Left cardiac atrium (tissue), 4 donors: ENCODE results near the gene SPACA9. TPM values are rescaled to one million over a fixed set of nuclear protein-coding genes. Genes with fewer than 3 reads are reported as not detected.

Source experiments
- ATAC-seq, 2 donors: fragments of 200-7000 bp; cut with Tn5 transposase; one replicate each; pipeline ENCODE4 v1.9.1; 2020; ENCODE audit warnings: mild to moderate bottlenecking in 2 of 2, moderate library complexity in 2 of 2
- DNase-seq: peaks from one replicate; pipeline ENCODE4 v3.0.0-alpha.2; 2020
- intact Hi-C, 2 donors: fragments of 100-400 bp; cut with DNase I; formaldehyde crosslinking; loops; one replicate each; pipeline versions ENCODE4 v1.14.1 to v1.15.1; 2022 to 2023
- long read RNA-seq: library from polyadenylated mRNA; unstranded; transcript quantifications from one replicate; pipeline ENCODE4 v2.0.0, GENCODE V29; 2021
- total RNA-seq, 2 donors: library from RNA; stranded (reverse); fragmentation: NEBNext Ultra II Directional; extraction: Animal tissue kit (Norgen Biotek cat#: 25700); gene quantifications; one replicate each; pipeline ENCODE4 v1.2.1, GENCODE V29; 2021
- donor health status: DM: no; HTN: yes; CAD: no.
- donor health status: DM: no; HTN: yes; CAD: no; lungs with severe emphysema.
- donor health status: DM: yes; HTN: yes; CAD: no.
- donor health status: Dilated cardiomyopathy.

Gene SPACA9
- total RNA-seq = 1 to 10 TPM; 5.4 to 6.5 TPM
- long read RNA-seq, partial matches to known transcripts = 1 of 7 reads
- long read RNA-seq, other reads (novel, unspliced or antisense) = 2 of 7 reads

DNA sequence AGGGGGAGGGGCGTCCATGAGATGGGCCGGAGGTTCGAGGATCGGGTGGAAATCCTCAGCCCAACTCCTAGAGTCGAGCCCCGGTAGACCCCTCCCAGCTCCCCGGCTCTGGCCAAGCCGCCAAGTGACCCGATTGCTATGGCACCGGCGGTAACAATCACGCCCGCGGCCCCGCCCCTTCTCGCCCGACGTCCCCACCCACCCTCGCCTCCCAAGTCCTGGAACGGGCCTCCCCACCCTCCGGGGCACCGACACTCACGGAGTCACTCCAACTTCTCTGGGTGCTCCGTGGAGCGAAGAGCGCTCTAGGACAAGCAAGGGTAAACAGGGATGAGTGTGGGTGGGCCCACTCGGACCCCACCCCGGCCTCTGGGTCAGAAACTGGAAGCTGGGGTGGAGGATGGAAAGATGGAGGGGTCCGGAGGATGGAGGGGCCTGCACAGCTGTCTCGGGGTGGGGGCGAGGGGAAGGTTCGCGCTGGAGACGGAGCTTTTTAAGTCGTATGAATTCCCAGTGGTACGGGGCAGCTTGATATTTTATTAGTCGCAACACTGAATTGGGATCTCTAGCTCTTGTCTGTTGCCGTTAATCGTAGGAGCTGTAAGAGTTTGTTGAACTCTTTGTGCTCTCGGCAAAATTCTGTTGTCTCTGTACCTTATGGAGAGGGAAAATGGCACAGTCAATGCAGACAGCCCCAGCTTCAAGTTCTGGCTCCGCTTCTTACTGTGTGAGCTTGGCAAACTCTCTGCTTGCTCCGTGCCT is at the start of gene SPACA9:
TSS of gene SPACA9 (plus strand) at position 204 of the 762 bp plus-strand sequence. CDS start 5,050 bp downstream, outside the sequence.
- ATAC-seq = peak; percentile 86 to 92
- intact Hi-C loops = no loop called here
- peak; percentile 83 for DNase-seq

GRCh38 chr9:132832171-132832881 is 46.4 kb upstream of the SPACA9 start:
- ATAC-seq (no peak), DNase-seq (no peak)
- intact Hi-C loops = no loop called here

- DNase-seq (no peak), ATAC-seq (no peak)
- intact Hi-C loops = no loop called here
Measured at GRCh38 chr9:132833550-132834121, 45.1 kb upstream of the SPACA9 start.

DNA sequence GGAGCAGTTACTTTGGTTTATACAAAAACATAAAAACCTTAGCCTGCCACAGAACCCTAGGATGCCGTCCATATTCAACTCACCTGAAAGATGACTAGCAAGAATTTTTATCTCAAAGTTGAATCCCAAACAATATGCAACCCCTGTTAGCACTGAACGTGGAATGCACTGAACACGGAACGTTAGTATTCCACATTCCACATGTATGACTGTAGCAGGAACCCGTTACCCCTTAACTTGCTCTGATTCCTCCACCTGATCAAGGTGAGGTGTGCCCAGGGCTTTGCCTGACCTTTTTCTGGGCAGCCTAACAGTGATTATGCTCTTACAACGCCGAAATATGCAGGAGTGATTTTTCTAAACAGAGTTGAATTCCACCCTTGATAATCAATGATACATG is 44.4 kb upstream of the SPACA9 start:
- no peak for DNase-seq
- no peak for ATAC-seq
- intact Hi-C loops = no loop called here

GRCh38 chr9:132837501-132838286 is 41.0 kb upstream of the SPACA9 start:
- no peak for ATAC-seq
- intact Hi-C loops = no loop called here
- DNase-seq = no peak

DNA sequence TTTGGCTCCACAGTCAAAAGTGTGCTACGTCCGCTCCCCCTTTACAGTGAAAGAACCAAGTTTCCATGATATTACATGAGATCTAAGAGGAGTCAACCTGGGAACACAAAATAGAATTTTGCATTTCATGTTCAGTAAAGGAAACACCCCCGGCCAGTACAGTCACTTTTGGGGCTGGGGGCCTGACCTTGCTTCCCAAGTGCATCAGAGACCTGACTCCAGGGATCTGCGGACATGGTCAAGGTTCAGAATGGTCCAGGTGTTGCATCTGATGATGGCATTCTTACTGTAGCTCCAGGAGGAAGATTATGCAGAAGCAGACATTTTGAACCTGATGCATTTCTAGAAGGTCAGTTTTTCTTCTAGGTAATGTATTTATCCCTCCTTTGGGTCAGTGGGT is 40.4 kb upstream of the SPACA9 start:
- intact Hi-C loops = no loop called here
- DNase-seq (no peak), ATAC-seq (no peak)

- intact Hi-C loops = no loop called here
- DNase-seq = no peak
- peak; percentile 31 to 71 for ATAC-seq
Measured at GRCh38 chr9:132840980-132841379, 37.7 kb upstream of the SPACA9 start.

DNA sequence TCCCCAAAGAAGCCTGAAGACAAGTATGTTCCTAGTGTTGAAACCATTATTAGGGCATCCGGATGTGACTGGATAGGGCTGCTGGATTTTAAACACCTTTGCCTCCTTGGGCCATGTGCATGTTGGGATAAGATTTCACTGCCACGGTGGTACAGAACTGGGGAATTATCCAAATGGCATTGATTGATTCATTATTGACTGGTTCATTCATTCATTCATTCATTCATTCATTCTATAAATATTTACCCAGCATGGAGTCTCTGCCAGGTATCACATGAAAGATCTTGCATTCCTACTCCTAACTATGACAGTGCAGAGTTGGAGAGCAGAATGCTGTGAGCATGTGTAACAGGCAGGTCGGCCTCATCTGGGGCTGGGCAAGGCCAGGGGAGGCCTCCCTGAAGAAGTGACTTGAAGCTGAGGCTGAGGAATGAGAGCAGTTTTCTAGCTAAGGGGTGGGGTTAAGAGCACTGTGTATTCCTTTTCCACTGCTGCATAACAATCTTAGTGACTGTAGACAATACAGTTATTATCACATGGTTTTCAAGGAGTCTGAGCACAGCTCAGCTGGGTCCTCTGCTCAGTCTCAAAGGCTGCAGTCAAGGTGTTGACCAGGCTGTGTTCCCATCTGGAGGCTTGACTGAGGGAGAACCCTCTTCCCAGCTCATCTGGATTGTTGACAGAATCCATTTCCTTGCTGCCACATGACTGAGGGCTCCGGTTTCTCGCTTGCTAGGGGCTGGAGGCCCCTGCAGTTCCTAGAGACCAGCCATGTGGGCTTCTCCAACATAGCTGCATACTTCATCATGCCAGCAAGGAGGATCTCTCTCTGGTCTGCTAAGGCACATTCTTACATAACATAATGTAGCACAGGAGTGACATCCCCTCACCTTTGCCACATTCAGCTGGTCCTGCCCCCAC is 36.3 kb upstream of the SPACA9 start:
- DNase-seq = no peak
- intact Hi-C loops = no loop called here
- no peak for ATAC-seq

DNA sequence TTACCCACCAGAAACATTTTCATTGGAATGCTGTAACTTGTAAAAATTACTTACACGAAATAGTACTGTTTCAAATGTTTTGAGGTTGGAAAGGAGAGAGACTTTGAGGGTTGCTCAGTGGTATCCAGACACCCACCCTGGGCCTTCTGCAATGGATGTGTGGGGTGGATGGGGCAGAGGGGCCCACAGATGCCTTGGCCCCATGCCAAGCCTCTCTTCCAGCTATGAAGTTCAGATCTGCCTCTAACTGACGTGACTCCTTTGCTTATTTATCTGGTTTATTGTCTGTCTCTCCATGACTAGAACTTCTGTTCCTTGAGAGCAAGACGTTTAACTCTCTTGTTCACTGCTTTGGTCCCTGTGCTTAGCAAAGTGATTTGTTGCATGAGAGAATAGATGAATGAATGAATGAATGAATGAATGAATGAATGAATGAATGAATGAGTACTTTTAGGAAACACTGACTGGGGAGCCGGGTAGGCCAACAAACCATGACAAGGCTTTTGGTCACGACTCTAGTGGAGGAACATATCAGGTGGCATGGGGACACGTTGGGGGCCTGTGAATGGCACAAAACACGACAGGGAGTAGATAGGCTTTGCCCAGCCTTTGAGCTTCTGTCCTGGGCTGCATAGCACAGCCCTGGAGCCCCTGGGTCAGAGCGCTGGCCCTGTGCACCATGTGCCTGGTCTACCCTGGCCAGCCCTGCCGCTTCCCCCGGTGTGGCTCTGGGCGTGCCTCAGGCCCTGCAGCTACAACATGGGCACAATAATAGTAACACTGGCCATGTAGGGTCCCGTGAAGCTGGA is 32.4 kb upstream of the SPACA9 start:
- intact Hi-C loops = no loop called here
- ATAC-seq = no peak
- no peak for DNase-seq

DNA sequence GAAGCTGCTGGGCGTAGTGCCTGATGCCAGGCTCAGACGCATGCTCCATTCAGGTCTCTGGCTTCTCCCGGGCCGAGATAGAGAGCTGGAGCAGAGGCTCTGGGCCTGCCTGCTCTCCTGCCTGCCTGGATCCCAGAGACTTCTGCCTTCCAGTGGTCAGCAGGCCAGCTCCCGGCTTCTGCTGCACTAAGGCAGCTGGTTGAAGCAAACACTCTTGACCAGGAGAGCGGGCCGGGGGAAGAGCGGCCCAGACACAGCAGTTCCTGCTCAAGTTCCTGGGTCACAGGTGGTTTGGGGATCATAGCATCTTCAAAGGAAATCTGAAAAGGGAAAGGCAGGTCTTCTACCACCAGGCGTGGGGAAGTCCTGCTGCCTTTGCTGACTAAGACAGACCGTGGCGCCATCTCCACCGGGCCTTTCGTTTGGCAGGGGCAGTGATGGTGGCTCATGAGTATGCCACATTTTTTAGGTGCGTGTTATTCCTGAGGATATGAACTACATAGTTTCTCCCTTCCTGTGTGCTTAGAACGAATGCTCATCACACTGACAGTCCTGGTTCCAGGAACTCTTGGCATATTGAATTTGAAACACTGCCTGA is 31.7 kb upstream of the SPACA9 start:
- DNase-seq (no peak), ATAC-seq (no peak)
- intact Hi-C loops = no loop called here

DNA sequence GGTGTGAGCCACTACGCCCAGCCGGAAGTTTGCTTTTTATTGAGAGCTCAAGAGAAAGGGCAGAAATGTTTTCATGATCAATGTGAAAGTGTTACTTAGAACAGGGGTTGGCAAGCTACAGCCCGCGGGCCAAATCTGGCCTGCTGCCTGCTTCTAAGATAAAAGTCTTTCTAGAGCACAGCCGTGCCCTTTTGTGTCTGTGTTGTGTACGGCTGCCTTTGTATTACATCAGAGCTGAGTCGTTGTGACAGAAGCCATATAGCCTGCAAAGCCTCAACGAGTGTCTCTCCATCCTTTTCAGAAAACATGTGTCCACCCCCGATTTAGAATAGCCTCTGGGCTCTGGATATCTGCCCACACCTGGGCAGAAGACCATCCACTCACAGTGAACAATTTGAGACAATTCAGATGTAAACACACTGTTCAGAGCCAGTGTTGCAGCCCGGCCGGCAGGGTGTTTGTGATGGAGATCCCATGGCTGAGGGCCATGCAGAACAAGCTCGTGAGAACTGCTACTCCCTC is 29.5 kb upstream of the SPACA9 start:
- DNase-seq (no peak), ATAC-seq (peak; percentile 47 to 48)
- intact Hi-C loops = no loop called here

DNA sequence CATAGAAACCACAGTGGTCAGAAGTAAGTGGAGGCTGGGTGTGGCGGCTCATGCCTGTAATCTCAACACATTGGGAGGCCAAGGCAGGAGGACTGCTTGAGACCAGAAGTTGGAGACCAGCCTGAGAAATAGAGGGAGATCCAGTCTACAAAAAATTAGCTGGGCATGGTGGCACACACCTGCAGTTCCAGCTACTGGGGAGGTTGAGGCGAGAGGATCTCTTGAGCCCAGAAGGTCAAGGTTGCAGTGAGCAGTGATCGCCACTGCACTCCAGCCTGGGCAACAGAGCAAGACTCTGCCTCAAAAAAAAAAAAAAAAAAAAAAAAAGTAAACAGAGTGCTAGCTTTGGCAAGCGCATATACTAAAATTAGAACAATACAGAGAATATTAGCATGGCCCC is 25.2 kb upstream of the SPACA9 start:
- intact Hi-C loops = no loop called here
- DNase-seq = no peak
- no peak for ATAC-seq

- DNase-seq = no peak
- intact Hi-C loops = no loop called here
- ATAC-seq = no peak
Measured at GRCh38 chr9:132854832-132855231, 23.9 kb upstream of the SPACA9 start.

DNA sequence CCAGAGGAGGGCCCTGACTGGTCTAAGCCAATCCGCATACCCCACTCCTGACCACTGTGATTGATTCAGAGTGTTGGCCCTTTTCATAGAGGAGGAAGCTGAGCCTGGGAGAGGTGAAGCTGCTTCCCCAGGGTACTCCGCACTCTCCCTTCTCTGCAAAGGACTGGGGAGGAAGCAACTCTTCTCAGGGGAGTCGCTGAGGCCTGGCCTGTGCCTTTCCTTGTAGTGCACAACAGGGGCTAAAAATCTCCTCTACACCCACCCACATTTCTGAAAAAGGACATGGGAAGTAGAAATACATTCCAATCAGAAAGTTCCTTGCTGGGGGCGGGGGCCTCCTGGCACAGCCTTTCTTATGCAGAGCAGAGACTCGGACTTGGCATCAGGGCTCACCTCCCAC is 22.8 kb upstream of the SPACA9 start:
- DNase-seq (no peak), ATAC-seq (no peak)
- intact Hi-C loops = no loop called here

- ATAC-seq (peak; percentile 83 to 93), DNase-seq (peak; percentile 65)
- intact Hi-C loops = no loop called here
Measured at GRCh38 chr9:132857031-132857430, 21.7 kb upstream of the SPACA9 start.

- ATAC-seq (peak; percentile 43 to 54), DNase-seq (peak; percentile 52)
- intact Hi-C loops = no loop called here
Measured at GRCh38 chr9:132857616-132858342, 20.9 kb upstream of the SPACA9 start.
